Amygdala (tissue), 56 donors: ENCODE measurements around the gene SLC25A18.
"Not testable (repeated sequence)": the region's sequence is repeated elsewhere in the genome, so short reads cannot be mapped to it uniquely, and the experiment has no call there.

Experiments
- DNase-seq, 56 donors: peaks; one replicate each; lab custom pipeline; 2025; lab: John Stamatoyannopoulos, UW

SLC25A18 gene

GRCh38 chr22:17562906-17563870, at the start of gene SLC25A18:
Gene SLC25A18 (plus strand): TSS chr22:17563498. CDS start chr22:17579945, 16,447 bp downstream.
- DNase-seq: peak in 40 of 56 donors; percentile 21 to 80 (median 50)

GRCh38 chr22:17513612-17514011, 49.7 kb upstream of the SLC25A18 start:
- DNase-seq: no peak

- DNase-seq: no peak
Observed at GRCh38 chr22:17514084-17514483, 49.2 kb upstream of the SLC25A18 start.

- DNase-seq: no peak
Observed at GRCh38 chr22:17518406-17518805, 44.9 kb upstream of the SLC25A18 start.

GRCh38 chr22:17521971-17522370, 41.3 kb upstream of the SLC25A18 start:
- DNase-seq: not testable (repeated sequence)

GRCh38 chr22:17523925-17524324, 39.4 kb upstream of the SLC25A18 start:
- DNase-seq: no peak

- DNase-seq: peak in 48 of 56 donors; percentile 3 to 72 (median 37)
Observed at GRCh38 chr22:17536269-17536668, 27.0 kb upstream of the SLC25A18 start.

GRCh38 chr22:17537155-17537554, 26.1 kb upstream of the SLC25A18 start:
- no peak for DNase-seq

GRCh38 chr22:17540481-17540880, 22.8 kb upstream of the SLC25A18 start:
- DNase-seq: no peak

GRCh38 chr22:17541476-17541875, 21.8 kb upstream of the SLC25A18 start:
- no peak for DNase-seq

GRCh38 chr22:17542452-17542851, 20.8 kb upstream of the SLC25A18 start:
- no peak for DNase-seq

GRCh38 chr22:17548010-17548755, 15.1 kb upstream of the SLC25A18 start:
- DNase-seq: no peak

- no peak for DNase-seq
Observed at GRCh38 chr22:17548756-17549035, 14.6 kb upstream of the SLC25A18 start.

- DNase-seq: no peak
Observed at GRCh38 chr22:17549183-17549582, 14.1 kb upstream of the SLC25A18 start.

GRCh38 chr22:17549655-17550054, 13.6 kb upstream of the SLC25A18 start:
- no peak for DNase-seq

GRCh38 chr22:17552737-17553136, 10.6 kb upstream of the SLC25A18 start:
- no peak for DNase-seq

- no peak for DNase-seq
Observed at GRCh38 chr22:17554814-17555213, 8.5 kb upstream of the SLC25A18 start.

- no peak for DNase-seq
Observed at GRCh38 chr22:17559188-17559587, 4.1 kb upstream of the SLC25A18 start.

GRCh38 chr22:17563936-17564391, 666 bp downstream of the SLC25A18 start:
- peak in 21 of 56 donors; percentile 14 to 71 (median 40) for DNase-seq

- DNase-seq: not testable (repeated sequence)
Observed at GRCh38 chr22:17566016-17566687, 2.9 kb downstream of the SLC25A18 start.

- no peak for DNase-seq
Observed at GRCh38 chr22:17566776-17567175, 3.5 kb downstream of the SLC25A18 start.
